Activated T-helper 17 cell treated with anti-CD3 and anti-CD28 coated beads, Interleukin-2, amount 50 U/mL, for 72 hours (primary cell): Measurements from ENCODE around the gene P2RY12. TPM values are rescaled to one million over a fixed set of nuclear protein-coding genes. Genes with fewer than 3 reads are reported as not detected.

Source experiments
- ATAC-seq: fragments of 150-1000 bp; cut with Tn5 transposase; replicated peaks from 2 replicates; pipeline ENCODE4 v1.10.0; 2021; ENCODE audit warnings: mild to moderate bottlenecking, moderate library complexity
- H3K27ac Mint-ChIP-seq: one replicate; pipeline ENCODE4 v1.8.0; 2022; ENCODE audit warnings: mixed read lengths
- H3K27me3 Mint-ChIP-seq: one replicate; pipeline ENCODE4 v1.8.0; 2022; ENCODE audit warnings: mixed read lengths
- H3K36me3 Mint-ChIP-seq: one replicate; pipeline ENCODE4 v1.8.0; 2022; ENCODE audit warnings: low read depth, mild to moderate bottlenecking, mixed read lengths
- H3K4me1 Mint-ChIP-seq: one replicate; pipeline ENCODE4 v1.8.0; 2022; ENCODE audit warnings: mixed read lengths
- H3K4me3 Mint-ChIP-seq: one replicate; pipeline ENCODE4 v1.8.0; 2022; ENCODE audit warnings: mild to moderate bottlenecking, mixed read lengths
- H3K9me3 Mint-ChIP-seq: one replicate; pipeline ENCODE4 v1.8.0; 2022; ENCODE audit warnings: mixed read lengths
- total RNA-seq, 2 donors: library from RNA; stranded (reverse); gene quantifications; one replicate each; pipeline ENCODE4 v1.2.3, GENCODE V29; 2022

Gene P2RY12
- total RNA-seq, 2 donors from 2014 or later = not detected

DNA sequence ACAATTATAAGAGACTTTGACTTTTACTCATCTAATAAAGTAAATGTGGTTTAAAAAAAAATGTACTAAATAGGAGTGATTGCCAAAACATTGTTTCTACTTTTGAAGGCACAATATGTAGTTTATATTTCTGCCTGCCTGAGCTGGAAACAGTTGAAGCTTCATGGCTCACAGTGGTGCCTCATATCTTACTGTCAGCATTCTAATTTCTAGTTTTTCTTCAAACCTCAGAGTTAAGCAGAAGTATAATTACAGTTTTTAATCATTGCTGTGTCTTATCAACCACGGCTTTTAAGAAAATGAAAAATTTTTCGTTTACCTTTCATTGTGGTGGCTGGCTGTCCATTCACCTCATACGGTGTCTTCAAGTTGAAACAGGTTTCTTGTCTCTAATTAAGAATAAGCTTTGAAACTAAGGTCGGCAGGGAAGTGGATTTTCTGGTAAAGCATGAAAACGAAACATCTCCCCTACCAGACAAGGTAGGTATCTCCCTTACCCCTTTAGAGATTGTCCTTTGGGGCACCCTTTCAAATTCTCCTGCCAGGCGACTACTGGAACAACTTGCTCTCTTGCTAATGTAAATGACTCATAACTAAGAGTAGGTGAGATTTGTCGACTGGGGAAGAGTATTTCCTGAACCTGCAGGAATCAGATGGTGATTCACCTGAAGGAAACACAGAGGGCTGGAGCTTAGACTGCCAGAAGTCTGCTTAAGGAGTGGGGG is 68.1 kb downstream of the P2RY12 start, which contains the start of gene GPR87:
TSS of gene GPR87 (minus strand) at position 554 of the 725 bp plus-strand sequence. CDS start 16,720 bp downstream, outside the sequence.
- H3K27me3 Mint-ChIP-seq = peaks cover 5% of the 10 kb centered on the region
- H3K27ac Mint-ChIP-seq = peak within 1 kb of the TSS; percentile 80
- no peaks in the 10 kb centered on the region for H3K9me3 Mint-ChIP-seq
- peak; percentile 84 for ATAC-seq
- H3K4me3 Mint-ChIP-seq = peak within 1 kb of the TSS; percentile 75
- peaks cover 5% of the 10 kb centered on the region for H3K4me1 Mint-ChIP-seq
- H3K36me3 Mint-ChIP-seq = no peaks in the 10 kb centered on the region

DNA sequence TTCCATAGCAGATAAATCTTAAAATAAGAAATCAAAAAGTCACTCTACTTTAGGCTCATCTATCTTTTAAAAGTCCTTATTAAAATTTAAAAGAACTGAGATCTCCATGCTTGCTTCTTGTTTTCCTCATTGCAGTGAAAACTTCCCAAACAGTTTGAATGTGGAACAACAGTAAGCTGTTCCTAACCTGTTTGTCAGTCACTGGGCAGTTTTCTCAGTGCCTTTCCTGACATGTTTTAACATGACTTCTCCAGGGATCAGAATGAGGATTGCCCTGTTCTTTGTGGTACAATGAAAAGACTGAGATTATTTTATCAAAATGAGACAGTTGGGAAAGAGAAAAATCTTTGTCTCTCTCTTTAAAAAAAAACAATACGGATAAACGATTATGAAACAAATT is 68.7 kb downstream of the P2RY12 start:
- Mint-ChIP-seq H3K36me3 (no peaks in the 10 kb centered on the region), H3K27me3 (peaks cover 2% of the 10 kb centered on the region), H3K4me3 (peak overlapping the region; percentile 75), H3K9me3 (no peaks in the 10 kb centered on the region), H3K4me1 (peaks cover 5% of the 10 kb centered on the region), H3K27ac (peak overlapping the region; percentile 80)
- ATAC-seq = no peak

DNA sequence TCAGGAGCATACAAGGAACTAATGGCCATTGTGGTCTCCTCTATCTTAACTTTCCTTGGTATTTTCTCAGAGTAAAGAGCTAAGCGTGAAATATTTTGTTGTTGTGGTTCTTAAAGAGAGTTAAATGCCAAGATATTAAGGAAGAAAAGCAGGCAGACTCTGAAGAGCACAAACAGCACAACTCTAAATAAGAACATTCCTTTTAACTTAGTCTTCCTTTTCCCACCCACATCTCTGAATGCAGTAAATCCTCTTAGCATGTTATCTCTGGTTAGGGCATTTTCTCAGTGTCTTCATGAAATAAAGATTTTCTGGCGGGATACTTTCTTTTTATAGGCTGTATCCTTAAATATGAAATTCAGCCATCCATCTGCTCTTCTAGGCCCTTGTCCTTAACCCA is 69.4 kb downstream of the P2RY12 start:
- no peak for ATAC-seq
- Mint-ChIP-seq H3K4me1 (peaks cover 4% of the 10 kb centered on the region), H3K27me3 (no peaks in the 10 kb centered on the region), H3K9me3 (no peaks in the 10 kb centered on the region), H3K4me3 (peak overlapping the region; percentile 75), H3K36me3 (no peaks in the 10 kb centered on the region), H3K27ac (peak overlapping the region; percentile 80)

DNA sequence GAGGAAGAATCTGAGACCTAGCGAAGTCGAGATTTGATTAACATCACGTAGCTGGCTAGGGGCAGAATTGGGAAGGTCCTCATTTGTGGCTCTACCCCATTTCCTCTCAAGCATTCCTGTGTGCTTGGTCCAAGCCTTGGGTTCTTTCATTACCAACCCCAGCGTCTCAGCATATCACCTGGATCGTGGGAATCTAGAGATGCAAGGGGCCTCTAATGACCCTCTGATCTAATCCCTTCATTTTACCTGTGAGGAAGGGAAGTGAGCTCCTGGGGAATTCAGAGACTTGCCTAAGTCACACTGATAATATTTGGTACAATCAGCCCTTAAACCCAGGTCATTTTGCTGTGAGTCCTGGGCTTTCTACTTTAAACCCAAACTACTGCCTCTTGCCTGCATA is 70.0 kb downstream of the P2RY12 start:
- Mint-ChIP-seq H3K27me3 (no peaks in the 10 kb centered on the region), H3K4me1 (no peaks in the 10 kb centered on the region), H3K27ac (peak overlapping the region; percentile 80), H3K4me3 (peak overlapping the region; percentile 75), H3K9me3 (no peaks in the 10 kb centered on the region), H3K36me3 (no peaks in the 10 kb centered on the region)
- ATAC-seq = no peak

DNA sequence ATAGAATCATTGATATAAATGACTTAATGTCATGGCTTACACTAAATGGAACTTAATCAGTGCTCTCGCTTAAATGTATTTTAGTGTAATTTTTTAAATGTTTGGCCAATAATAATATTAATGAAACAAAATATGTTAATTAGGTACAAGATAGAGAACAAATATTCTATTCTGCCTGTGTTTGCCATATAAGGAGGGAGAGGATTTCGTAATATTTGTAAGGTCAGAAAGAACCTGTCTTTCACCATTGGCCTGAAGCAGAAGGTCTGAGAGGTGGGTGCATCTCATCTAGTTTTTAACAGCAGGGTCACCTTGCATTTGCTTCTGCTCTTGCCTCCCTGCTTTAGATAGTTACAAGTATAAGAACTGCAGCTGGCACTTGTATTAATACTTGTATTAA is 70.4 kb downstream of the P2RY12 start:
- H3K4me1 Mint-ChIP-seq = no peaks in the 10 kb centered on the region
- H3K27ac Mint-ChIP-seq = no peak overlapping the region
- no peak for ATAC-seq
- peak overlapping the region; percentile 75 for H3K4me3 Mint-ChIP-seq
- H3K36me3 Mint-ChIP-seq = no peaks in the 10 kb centered on the region
- no peaks in the 10 kb centered on the region for H3K27me3 Mint-ChIP-seq
- no peaks in the 10 kb centered on the region for H3K9me3 Mint-ChIP-seq

DNA sequence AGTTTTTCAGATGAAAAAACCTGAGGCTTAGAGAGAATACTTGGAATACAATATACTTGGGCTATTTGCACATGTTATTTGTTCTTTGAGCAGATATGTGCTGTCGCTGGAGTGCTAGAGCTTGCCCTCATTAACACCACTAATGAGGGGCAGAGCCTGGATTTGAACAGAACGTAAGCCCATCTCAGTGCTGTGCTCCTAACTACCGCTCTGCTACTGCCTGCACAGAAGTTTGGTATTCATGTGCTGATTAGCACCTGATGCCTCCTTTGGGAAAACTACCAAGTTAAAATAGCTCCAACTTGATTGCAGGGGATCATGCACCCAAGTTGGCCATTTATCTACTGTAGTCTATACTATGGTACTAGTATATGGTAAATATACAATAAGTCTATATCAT is 71.6 kb downstream of the P2RY12 start:
- Mint-ChIP-seq H3K4me1 (peaks cover 5% of the 10 kb centered on the region), H3K9me3 (no peaks in the 10 kb centered on the region), H3K36me3 (no peaks in the 10 kb centered on the region), H3K27ac (no peak overlapping the region), H3K4me3 (no peak overlapping the region), H3K27me3 (no peaks in the 10 kb centered on the region)
- ATAC-seq = no peak

DNA sequence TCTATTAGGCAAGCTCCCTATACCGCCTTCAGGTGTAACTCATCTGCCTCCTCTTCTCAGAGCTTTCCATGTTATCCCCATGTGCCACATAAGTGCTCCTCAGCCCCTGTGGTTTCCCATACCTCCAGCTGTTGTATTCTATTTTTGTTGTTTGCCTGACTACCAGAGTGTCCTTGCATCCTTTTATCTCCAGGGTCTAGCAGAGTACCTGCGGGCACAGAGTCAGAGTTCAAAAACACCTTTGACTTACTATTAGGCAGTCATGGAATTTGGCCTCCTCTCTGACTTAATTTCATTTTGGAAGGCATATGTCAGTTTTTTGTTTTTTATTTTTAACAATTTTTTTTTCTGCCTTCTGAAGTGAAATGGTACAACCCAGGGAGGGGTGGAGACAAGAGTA is 75.0 kb downstream of the P2RY12 start:
- Mint-ChIP-seq H3K9me3 (no peaks in the 10 kb centered on the region), H3K4me1 (peaks cover 24% of the 10 kb centered on the region), H3K36me3 (no peaks in the 10 kb centered on the region), H3K4me3 (peak overlapping the region; percentile 69), H3K27me3 (no peaks in the 10 kb centered on the region), H3K27ac (peak overlapping the region; percentile 47)
- ATAC-seq = no peak

DNA sequence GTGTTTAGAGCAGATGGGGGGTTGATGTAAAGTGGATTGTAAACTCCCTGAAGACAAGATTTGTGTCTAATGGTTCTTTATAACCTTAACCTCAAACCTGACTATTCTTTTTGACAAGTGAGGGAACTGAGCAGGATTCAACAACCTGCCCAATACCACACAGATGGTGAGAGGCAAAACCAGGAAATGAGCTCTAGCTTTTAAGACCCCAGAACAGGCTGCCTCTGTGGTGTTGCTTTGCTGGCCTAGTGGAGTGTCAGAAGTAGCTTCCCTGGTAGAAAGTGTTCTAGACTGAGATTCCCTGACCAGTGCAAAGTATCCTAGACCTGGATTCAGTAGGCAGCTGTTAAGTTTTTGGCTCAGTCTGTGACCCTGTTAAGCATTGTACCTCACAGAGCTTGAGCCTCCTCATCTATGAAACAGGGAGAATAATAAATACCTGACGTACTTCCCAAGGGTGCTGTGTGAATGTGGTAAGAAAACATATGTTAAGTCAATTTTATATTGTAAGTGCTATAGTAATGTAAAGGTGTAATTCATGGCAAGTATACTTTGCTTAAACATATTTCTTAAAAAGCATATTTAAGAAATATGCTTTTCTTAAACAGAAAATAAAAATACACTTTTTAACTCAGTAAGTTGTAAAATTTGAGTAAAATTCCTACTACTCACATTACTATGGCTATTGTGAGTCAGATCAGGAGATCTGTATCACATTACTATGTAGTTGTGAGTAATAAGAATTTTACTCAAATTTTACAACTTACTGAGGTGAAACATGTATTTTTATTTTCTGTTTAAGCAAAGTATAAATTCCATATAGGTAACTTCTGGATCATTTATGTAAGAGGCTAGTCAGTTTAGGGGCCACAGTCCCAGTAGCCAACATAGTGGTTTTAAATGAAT is 76.7 kb downstream of the P2RY12 start:
- ATAC-seq = peak; percentile 46
- Mint-ChIP-seq H3K4me3 (peak overlapping the region; percentile 69), H3K9me3 (no peaks in the 10 kb centered on the region), H3K36me3 (peaks cover 7% of the 10 kb centered on the region), H3K4me1 (peaks cover 34% of the 10 kb centered on the region), H3K27ac (peak overlapping the region; percentile 93), H3K27me3 (peaks cover 5% of the 10 kb centered on the region)

DNA sequence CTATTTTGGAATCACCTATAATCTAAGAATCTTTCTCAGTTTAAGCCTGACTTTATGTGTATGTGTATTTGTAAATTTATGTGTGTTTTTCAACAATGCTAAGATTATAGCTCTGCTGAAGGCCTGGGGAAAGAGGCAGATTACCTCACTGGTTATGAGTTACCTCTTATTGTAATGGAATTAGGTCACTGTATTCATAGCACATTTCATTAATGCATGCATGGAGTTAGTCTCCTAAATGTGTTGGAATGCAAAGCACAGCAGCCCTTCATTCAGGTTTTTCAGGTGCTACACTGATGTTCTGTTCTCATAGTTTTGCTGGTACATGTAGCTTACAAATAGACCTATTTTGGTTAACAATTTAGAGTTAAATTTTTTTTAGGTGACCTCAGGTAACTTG is 77.4 kb downstream of the P2RY12 start:
- peak overlapping the region; percentile 93 for H3K27ac Mint-ChIP-seq
- H3K4me1 Mint-ChIP-seq = peaks cover 39% of the 10 kb centered on the region
- no peaks in the 10 kb centered on the region for H3K9me3 Mint-ChIP-seq
- H3K4me3 Mint-ChIP-seq = peak overlapping the region; percentile 69
- H3K27me3 Mint-ChIP-seq = peaks cover 9% of the 10 kb centered on the region
- peaks cover 7% of the 10 kb centered on the region for H3K36me3 Mint-ChIP-seq
- ATAC-seq = no peak

DNA sequence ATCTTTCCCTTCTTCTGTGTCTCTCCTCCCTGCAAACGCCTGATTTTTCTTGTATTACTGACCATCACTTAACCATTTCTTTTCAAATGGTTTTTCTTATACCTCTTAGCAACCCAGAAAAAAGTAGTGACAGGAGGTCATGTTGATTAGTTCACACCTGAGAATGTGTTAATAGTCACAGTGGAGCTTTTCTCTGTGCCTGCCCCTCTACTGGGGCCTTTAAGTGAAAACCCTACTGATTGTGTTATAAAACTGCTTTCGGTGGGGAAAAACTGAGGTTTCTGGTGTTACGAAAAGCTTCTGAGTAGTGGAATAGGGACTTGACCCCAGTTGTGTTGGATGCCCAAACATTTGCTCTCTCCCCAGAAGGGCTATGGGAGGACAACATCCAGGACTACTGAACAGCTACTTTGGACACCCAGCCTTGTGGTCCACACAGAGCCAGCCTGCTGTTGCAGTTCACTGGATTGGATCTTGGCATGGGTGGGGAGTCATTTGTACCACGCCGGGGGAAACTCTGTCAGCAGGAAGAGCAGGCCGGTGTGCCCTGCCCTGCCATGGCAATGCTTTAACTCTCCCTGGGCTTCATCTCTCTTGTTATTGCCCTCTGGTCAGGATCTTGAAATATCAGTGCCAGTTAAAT is 78.3 kb downstream of the P2RY12 start:
- ATAC-seq = no peak
- peak overlapping the region; percentile 69 for H3K4me3 Mint-ChIP-seq
- peak overlapping the region; percentile 93 for H3K27ac Mint-ChIP-seq
- no peaks in the 10 kb centered on the region for H3K9me3 Mint-ChIP-seq
- peaks cover 9% of the 10 kb centered on the region for H3K27me3 Mint-ChIP-seq
- peaks cover 45% of the 10 kb centered on the region for H3K4me1 Mint-ChIP-seq
- H3K36me3 Mint-ChIP-seq = peaks cover 7% of the 10 kb centered on the region

DNA sequence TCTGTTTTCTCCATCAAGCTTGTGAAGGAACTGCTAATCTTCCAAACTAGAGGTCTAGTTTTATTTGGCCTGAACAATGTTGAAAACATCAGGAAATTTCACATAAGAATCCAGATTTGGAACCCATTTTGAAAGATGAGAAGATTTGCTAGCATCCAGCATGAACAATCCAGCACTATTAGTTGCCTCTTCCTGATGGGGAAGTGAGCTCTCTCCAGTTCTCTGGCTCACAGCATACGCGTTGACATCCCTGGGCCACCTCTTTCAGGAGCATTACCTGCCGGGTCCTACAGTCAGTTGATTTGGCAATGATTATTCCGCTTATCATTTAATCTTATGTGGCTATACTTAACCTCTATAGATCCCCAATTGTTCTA is 78.8 kb downstream of the P2RY12 start:
- peak overlapping the region; percentile 69 for H3K4me3 Mint-ChIP-seq

DNA sequence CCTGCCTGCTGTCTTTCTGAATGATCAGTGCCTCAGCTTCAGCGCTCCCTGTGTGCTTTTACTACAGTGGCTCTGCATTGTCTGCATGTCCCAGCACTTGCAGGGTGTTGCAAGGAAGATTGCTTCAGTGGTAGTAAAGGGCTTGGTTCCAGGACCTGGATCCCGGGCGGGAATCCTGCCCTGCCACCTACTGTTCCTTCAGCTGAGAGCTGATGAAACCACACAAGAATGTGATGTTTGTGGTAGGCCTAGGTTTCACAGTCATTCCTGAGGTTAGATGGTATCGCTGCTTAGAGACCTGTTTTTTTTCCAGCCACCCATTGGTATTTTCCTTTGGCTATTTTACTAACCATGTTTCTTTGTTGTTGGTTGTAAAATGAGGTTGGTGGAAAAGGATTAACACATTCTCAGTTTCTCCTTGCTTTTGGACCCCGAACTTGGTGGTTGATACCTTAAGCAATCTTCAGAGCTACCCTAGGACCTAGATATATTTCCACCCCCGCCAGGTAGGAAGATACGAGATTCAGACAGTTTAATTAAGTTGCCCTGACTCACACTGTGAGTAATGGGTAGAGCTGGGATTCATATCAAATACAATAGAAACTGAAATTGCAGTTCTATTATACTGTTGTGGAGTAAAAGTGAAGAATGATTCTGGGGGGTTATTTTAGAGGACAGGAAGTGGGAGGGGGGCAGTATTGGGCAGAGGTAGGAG is 79.3 kb downstream of the P2RY12 start:
- Mint-ChIP-seq H3K36me3 (peaks cover 7% of the 10 kb centered on the region), H3K9me3 (no peaks in the 10 kb centered on the region), H3K27me3 (peaks cover 12% of the 10 kb centered on the region), H3K27ac (peak overlapping the region; percentile 93), H3K4me3 (peak overlapping the region; percentile 69), H3K4me1 (peaks cover 45% of the 10 kb centered on the region)
- peak; percentile 76 for ATAC-seq

More for the DNA sequence above, 78.8 kb downstream of the P2RY12 start:
- H3K4me1 Mint-ChIP-seq = peaks cover 45% of the 10 kb centered on the region
- peaks cover 7% of the 10 kb centered on the region for H3K36me3 Mint-ChIP-seq
- H3K9me3 Mint-ChIP-seq = no peaks in the 10 kb centered on the region
- peaks cover 9% of the 10 kb centered on the region for H3K27me3 Mint-ChIP-seq
- ATAC-seq = no peak
- H3K27ac Mint-ChIP-seq = peak overlapping the region; percentile 93

DNA sequence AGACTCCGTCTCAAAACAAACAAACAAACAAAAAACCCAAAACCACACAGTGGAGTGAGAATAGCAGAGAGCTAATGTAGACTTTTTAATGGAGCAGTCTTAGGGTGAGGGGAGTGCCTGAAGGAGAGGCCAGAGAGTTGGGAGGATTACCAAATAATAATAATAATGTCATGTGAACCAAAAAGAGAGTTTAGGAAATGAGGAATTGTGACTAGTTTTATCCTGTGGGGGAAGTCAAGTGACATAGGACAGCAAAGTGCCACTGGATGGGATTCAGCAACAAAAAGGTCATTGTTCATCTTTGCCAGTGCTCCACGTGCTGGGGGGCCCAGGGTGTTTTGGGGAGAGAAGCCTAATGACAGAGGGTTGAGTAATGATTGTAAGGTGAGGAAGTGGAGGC is 80.8 kb downstream of the P2RY12 start:
- peak overlapping the region; percentile 29 for H3K27ac Mint-ChIP-seq

DNA sequence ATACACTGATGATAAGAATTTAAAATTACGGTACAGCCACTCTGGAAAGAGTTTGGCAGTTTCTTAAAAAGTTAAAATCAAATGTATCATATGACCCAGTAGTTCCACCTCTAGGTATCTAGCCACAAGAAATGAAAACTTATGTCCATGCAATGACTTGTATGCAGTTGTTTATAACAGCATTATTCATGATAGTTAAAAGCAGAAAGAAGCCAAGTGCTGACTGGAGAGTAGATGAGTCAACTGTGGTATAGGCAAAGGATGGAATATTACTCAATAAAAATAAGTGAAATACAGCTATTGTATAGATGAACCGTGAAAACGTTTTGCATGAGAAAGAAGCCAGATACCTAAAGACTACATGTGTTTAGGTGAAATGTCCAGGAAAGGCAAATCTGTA is 82.8 kb downstream of the P2RY12 start:
- Mint-ChIP-seq H3K4me3 (peak overlapping the region; percentile 35), H3K9me3 (no peaks in the 10 kb centered on the region), H3K36me3 (peaks cover 7% of the 10 kb centered on the region), H3K27me3 (peaks cover 19% of the 10 kb centered on the region), H3K4me1 (peaks cover 39% of the 10 kb centered on the region), H3K27ac (peak overlapping the region; percentile 56)
- peak; percentile 64 for ATAC-seq

More for the DNA sequence above, 80.8 kb downstream of the P2RY12 start:
- peaks cover 44% of the 10 kb centered on the region for H3K4me1 Mint-ChIP-seq
- H3K27me3 Mint-ChIP-seq = peaks cover 12% of the 10 kb centered on the region
- ATAC-seq = no peak
- H3K9me3 Mint-ChIP-seq = no peaks in the 10 kb centered on the region
- peaks cover 7% of the 10 kb centered on the region for H3K36me3 Mint-ChIP-seq
- peak overlapping the region; percentile 35 for H3K4me3 Mint-ChIP-seq
